Measurements from ENCODE around the gene APOOL.

The APOOL gene

GRCh38 chrX:85089321-85089840 is 85.7 kb downstream of the APOOL start:
- DNase-seq, result no peak

GRCh38 chrX:85107407-85107806 is 103.7 kb downstream of the APOOL start:
- DNase-seq, result no peak

GRCh38 chrX:85108165-85108564 is 104.5 kb downstream of the APOOL start:
- DNase-seq, result no peak

- no peak for DNase-seq
Measured at GRCh38 chrX:85109235-85109634, 105.6 kb downstream of the APOOL start.

- DNase-seq, result no peak
Measured at GRCh38 chrX:85111347-85111746, 107.7 kb downstream of the APOOL start.

- peak; percentile 44 for DNase-seq
Measured at GRCh38 chrX:85112293-85112692, 108.6 kb downstream of the APOOL start.

- DNase-seq, result no peak
Measured at GRCh38 chrX:85113746-85114145, 110.1 kb downstream of the APOOL start.

- DNase-seq, result no peak
Measured at GRCh38 chrX:85114171-85114570, 110.5 kb downstream of the APOOL start.

- no peak for DNase-seq
Measured at GRCh38 chrX:85114776-85115175, 111.1 kb downstream of the APOOL start.

GRCh38 chrX:85115252-85115651 is 111.6 kb downstream of the APOOL start:
- no peak for DNase-seq

GRCh38 chrX:85136409-85136808 is 132.7 kb downstream of the APOOL start:
- no peak for DNase-seq

GRCh38 chrX:85139422-85139821 is 135.7 kb downstream of the APOOL start:
- DNase-seq, result no peak

GRCh38 chrX:85140964-85141363 is 137.3 kb downstream of the APOOL start:
- DNase-seq, result no peak
